H54 (cell line): Measurements from ENCODE around the gene MACF1.

ENCODE experiments used
- DNase-seq: peaks from one replicate; pipeline ENCODE4 v3.0.0; 2011; ENCODE audit warnings: low spot score, mixed read lengths; ENCODE audit not compliant: insufficient read length
- FAIRE-seq: peaks from 3 replicates; lab custom pipeline; 2011; peaks lifted over from hg19 to GRCh38; lab: Jason Lieb, UNC
- POLR2A ChIP-seq: IDR thresholded peaks from 2 replicates; pipeline ENCODE4 v1.6.1; 2011; ENCODE audit warnings: low read depth, mild to moderate bottlenecking, low read length

Gene MACF1

GRCh38 chr1:39214714-39214997 is 10.2 kb downstream of the MACF1 start:
- FAIRE-seq (no peak), DNase-seq (no peak)
- TF ChIP-seq POLR2A, result no peak

- FAIRE-seq, result no peak
- TF ChIP-seq POLR2A, result no peak
- DNase-seq, result no peak
Measured at GRCh38 chr1:39214998-39215873, 10.7 kb downstream of the MACF1 start.

GRCh38 chr1:39216771-39217170 is 12.3 kb downstream of the MACF1 start:
- TF ChIP-seq POLR2A, result no peak
- no peak for FAIRE-seq
- no peak for DNase-seq

- peak; percentile 11 for FAIRE-seq
- DNase-seq, result no peak
- no peak for TF ChIP-seq POLR2A
Measured at GRCh38 chr1:39220891-39221870, 16.7 kb downstream of the MACF1 start.

- TF ChIP-seq POLR2A, result no peak
- FAIRE-seq (no peak), DNase-seq (no peak)
Measured at GRCh38 chr1:39224295-39224829, 19.9 kb downstream of the MACF1 start.

- no peak for TF ChIP-seq POLR2A
- FAIRE-seq (no peak), DNase-seq (no peak)
Measured at GRCh38 chr1:39226836-39227235, 22.3 kb downstream of the MACF1 start.

- TF ChIP-seq POLR2A, result no peak
- FAIRE-seq, result no peak
- DNase-seq, result no peak
Measured at GRCh38 chr1:39228252-39228651, 23.8 kb downstream of the MACF1 start.

- DNase-seq, result no peak
- TF ChIP-seq POLR2A, result no peak
- FAIRE-seq, result no peak
Measured at GRCh38 chr1:39229504-39229903, 25.0 kb downstream of the MACF1 start.

- peak; percentile 35 for DNase-seq
- no peak for FAIRE-seq
- no peak for TF ChIP-seq POLR2A
Measured at GRCh38 chr1:39230261-39231190, 26.0 kb downstream of the MACF1 start.

- no peak for TF ChIP-seq POLR2A
- FAIRE-seq, result no peak
- no peak for DNase-seq
Measured at GRCh38 chr1:39236971-39237370, 32.5 kb downstream of the MACF1 start.

GRCh38 chr1:39238476-39238875 is 34.0 kb downstream of the MACF1 start:
- peak; percentile 48 for DNase-seq
- TF ChIP-seq POLR2A, result no peak
- FAIRE-seq, result no peak

- no peak for FAIRE-seq
- no peak for DNase-seq
- TF ChIP-seq POLR2A, result no peak
Measured at GRCh38 chr1:39239968-39240367, 35.5 kb downstream of the MACF1 start.

- DNase-seq (no peak), FAIRE-seq (no peak)
- TF ChIP-seq POLR2A, result no peak
Measured at GRCh38 chr1:39243302-39243701, 38.8 kb downstream of the MACF1 start.
